ENCODE measurements around the gene ERCC3. TPM values are rescaled to one million over a fixed set of nuclear protein-coding genes. Genes with fewer than 3 reads are reported as not detected.

Gene ERCC3
- total and polyA plus RNA-seq, 2 of the 13 experiments (the other 11 are each of a cell fraction or from before 2014, with no cell fraction given): 49.7 to 64.6 TPM

DNA sequence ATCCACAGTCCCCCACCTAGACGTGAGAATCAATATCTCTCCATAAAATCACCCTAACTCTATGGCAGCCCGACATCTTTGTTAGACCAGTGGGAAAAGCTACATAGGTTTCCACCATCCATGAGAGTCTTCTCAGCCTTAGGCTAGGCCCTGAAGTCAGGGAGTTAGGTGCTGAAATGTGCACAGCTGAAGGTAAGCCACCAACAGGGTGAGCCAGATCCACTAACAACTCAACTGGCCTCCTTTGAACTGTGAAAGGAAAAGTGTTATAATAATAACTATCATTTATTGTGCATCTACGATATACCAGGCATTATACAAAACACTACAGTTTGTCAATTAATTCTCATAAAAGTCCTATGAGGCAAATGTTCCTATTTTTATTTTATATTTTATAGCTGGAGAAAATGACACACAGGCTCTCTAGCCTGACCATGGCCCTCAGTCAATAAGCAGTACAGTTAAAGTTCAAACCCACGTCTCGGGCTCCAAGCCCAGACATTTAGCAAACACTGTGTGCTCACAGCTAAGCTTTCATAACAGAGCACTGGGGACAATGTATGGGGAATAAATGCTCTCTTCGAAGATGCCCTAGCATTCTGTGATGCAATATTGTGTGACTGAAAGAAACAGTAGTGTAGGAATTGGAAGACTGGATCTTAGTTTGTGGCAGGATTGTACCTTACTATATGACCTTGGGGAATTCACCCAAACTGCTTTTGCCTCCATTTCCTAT is 62.6 kb downstream of the ERCC3 start (continued):
- TF ChIP-seq, protein P1, sequence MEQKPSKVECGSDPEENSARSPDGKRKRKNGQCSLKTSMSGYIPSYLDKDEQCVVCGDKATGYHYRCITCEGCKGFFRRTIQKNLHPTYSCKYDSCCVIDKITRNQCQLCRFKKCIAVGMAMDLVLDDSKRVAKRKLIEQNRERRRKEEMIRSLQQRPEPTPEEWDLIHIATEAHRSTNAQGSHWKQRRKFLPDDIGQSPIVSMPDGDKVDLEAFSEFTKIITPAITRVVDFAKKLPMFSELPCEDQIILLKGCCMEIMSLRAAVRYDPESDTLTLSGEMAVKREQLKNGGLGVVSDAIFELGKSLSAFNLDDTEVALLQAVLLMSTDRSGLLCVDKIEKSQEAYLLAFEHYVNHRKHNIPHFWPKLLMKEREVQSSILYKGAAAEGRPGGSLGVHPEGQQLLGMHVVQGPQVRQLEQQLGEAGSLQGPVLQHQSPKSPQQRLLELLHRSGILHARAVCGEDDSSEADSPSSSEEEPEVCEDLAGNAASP (CRISPR knock-in tag; IDR thresholded peaks at IDR 0.05; ENCODE audit: borderline replicate concordance): peak; percentile 21; the same call in 1 of the 2 replicates
- TF ChIP-seq SOX13 (IDR thresholded peaks at IDR 0.05): no peak
- peak in 1 of 2 experiments; percentile 57; a peak in 2 of 4 replicates for TF ChIP-seq SOX13 (CRISPR knock-in tag; conservative IDR thresholded peaks at IDR 0.05 in 1 of 2, IDR thresholded peaks at IDR 0.05 in 1 of 2)
- TF ChIP-seq ZNF382 (CRISPR knock-in tag; IDR thresholded peaks at IDR 0.05; ENCODE audit: borderline replicate concordance): no peak
- TF ChIP-seq, protein P2, sequence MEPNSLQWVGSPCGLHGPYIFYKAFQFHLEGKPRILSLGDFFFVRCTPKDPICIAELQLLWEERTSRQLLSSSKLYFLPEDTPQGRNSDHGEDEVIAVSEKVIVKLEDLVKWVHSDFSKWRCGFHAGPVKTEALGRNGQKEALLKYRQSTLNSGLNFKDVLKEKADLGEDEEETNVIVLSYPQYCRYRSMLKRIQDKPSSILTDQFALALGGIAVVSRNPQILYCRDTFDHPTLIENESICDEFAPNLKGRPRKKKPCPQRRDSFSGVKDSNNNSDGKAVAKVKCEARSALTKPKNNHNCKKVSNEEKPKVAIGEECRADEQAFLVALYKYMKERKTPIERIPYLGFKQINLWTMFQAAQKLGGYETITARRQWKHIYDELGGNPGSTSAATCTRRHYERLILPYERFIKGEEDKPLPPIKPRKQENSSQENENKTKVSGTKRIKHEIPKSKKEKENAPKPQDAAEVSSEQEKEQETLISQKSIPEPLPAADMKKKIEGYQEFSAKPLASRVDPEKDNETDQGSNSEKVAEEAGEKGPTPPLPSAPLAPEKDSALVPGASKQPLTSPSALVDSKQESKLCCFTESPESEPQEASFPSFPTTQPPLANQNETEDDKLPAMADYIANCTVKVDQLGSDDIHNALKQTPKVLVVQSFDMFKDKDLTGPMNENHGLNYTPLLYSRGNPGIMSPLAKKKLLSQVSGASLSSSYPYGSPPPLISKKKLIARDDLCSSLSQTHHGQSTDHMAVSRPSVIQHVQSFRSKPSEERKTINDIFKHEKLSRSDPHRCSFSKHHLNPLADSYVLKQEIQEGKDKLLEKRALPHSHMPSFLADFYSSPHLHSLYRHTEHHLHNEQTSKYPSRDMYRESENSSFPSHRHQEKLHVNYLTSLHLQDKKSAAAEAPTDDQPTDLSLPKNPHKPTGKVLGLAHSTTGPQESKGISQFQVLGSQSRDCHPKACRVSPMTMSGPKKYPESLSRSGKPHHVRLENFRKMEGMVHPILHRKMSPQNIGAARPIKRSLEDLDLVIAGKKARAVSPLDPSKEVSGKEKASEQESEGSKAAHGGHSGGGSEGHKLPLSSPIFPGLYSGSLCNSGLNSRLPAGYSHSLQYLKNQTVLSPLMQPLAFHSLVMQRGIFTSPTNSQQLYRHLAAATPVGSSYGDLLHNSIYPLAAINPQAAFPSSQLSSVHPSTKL (CRISPR knock-in tag; IDR thresholded peaks at IDR 0.05): peak; percentile 61; the same call in 1 of the 2 replicates
- TF ChIP-seq SOX5 (CRISPR knock-in tag; IDR thresholded peaks at IDR 0.05; ENCODE audit: borderline replicate concordance): peak; percentile 56; the same call in 1 of the 2 replicates
- 0 out of 2 replicates have a peak, but pooled peaks have one; percentile 49 for TF ChIP-seq ZNF614 (CRISPR knock-in tag; IDR thresholded peaks at IDR 0.05; ENCODE audit: borderline replicate concordance)
- peak; percentile 85 for TF ChIP-seq BCL6 (CRISPR knock-in tag; IDR thresholded peaks at IDR 0.05)
- no peak for TF ChIP-seq ZNF446 (CRISPR knock-in tag; IDR thresholded peaks at IDR 0.05)
- 0 out of 2 replicates have a peak, but pooled peaks have one; percentile 25 for TF ChIP-seq ZMYM3 (CRISPR knock-in tag; IDR thresholded peaks at IDR 0.05)
- TF ChIP-seq, protein P3, sequence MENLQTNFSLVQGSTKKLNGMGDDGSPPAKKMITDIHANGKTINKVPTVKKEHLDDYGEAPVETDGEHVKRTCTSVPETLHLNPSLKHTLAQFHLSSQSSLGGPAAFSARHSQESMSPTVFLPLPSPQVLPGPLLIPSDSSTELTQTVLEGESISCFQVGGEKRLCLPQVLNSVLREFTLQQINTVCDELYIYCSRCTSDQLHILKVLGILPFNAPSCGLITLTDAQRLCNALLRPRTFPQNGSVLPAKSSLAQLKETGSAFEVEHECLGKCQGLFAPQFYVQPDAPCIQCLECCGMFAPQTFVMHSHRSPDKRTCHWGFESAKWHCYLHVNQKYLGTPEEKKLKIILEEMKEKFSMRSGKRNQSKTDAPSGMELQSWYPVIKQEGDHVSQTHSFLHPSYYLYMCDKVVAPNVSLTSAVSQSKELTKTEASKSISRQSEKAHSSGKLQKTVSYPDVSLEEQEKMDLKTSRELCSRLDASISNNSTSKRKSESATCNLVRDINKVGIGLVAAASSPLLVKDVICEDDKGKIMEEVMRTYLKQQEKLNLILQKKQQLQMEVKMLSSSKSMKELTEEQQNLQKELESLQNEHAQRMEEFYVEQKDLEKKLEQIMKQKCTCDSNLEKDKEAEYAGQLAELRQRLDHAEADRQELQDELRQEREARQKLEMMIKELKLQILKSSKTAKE (CRISPR knock-in tag; IDR thresholded peaks at IDR 0.05; ENCODE audit: borderline replicate concordance): peak; percentile 66; the same call in 1 of the 2 replicates
- TF ChIP-seq ZFP90 (CRISPR knock-in tag; IDR thresholded peaks at IDR 0.05; ENCODE audit: borderline replicate concordance): no peak
- no peak for TF ChIP-seq RFXANK (CRISPR knock-in tag; IDR thresholded peaks at IDR 0.05)
- TF ChIP-seq HMG20A (CRISPR knock-in tag; IDR thresholded peaks at IDR 0.05; ENCODE audit: borderline replicate concordance): peak; percentile 58
- 0 out of 2 replicates have a peak, but pooled peaks have one; percentile 18 for TF ChIP-seq ZMYM4 (CRISPR knock-in tag; IDR thresholded peaks at IDR 0.05)
- no peak for TF ChIP-seq SOX6 (IDR thresholded peaks at IDR 0.05)
- TF ChIP-seq SOX6 (CRISPR knock-in tag; IDR thresholded peaks at IDR 0.05): peak; percentile 54; the same call in 1 of the 2 replicates
- TF ChIP-seq PCBP1 (IDR thresholded peaks at IDR 0.05; ENCODE audit: borderline replicate concordance, low read depth, low read length): no peak
- no peak for TF ChIP-seq FOXA1 (IDR thresholded peaks at IDR 0.05)
- TF ChIP-seq FOXA1 (CRISPR knock-in tag; IDR thresholded peaks at IDR 0.05): peak; percentile 72
- TF ChIP-seq, protein P4, sequence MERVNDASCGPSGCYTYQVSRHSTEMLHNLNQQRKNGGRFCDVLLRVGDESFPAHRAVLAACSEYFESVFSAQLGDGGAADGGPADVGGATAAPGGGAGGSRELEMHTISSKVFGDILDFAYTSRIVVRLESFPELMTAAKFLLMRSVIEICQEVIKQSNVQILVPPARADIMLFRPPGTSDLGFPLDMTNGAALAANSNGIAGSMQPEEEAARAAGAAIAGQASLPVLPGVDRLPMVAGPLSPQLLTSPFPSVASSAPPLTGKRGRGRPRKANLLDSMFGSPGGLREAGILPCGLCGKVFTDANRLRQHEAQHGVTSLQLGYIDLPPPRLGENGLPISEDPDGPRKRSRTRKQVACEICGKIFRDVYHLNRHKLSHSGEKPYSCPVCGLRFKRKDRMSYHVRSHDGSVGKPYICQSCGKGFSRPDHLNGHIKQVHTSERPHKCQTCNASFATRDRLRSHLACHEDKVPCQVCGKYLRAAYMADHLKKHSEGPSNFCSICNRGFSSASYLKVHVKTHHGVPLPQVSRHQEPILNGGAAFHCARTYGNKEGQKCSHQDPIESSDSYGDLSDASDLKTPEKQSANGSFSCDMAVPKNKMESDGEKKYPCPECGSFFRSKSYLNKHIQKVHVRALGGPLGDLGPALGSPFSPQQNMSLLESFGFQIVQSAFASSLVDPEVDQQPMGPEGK (CRISPR knock-in tag; IDR thresholded peaks at IDR 0.05): 0 out of 2 replicates have a peak, but pooled peaks have one; percentile 20
